HepG2 (cell line): ENCODE data around the gene PURB. TPM values are rescaled to one million over a fixed set of nuclear protein-coding genes. Genes with fewer than 3 reads are reported as not detected.
A peak's percentile ranks its signal among the peaks of the same experiment; 100 is the strongest.

ENCODE experiments used
- ARNT2 ChIP-seq: sonication (generic); formaldehyde crosslinking; IDR thresholded peaks from 2 replicates; pipeline ENCODE4 v1.8.0; 2022; ENCODE audit warnings: mild to moderate bottlenecking, low read depth, missing genetic modification reagents, moderate library complexity
- HNRNPL ChIP-seq: fragments of 200-400 bp; formaldehyde crosslinking; IDR thresholded peaks from 2 replicates; pipeline ENCODE4 v1.6.1; 2017; ENCODE audit warnings: mild to moderate bottlenecking, low read depth, low read length
- JUNB ChIP-seq: sonication (generic); formaldehyde crosslinking; IDR thresholded peaks from 2 replicates; pipeline ENCODE4 v1.8.0; 2022; ENCODE audit warnings: missing genetic modification reagents, mild to moderate bottlenecking, borderline replicate concordance
- KLF9 ChIP-seq: IDR thresholded peaks from 2 replicates; pipeline ENCODE4 v1.6.1; 2016; ENCODE audit warnings: low read depth
- MBD4 ChIP-seq: IDR thresholded peaks from 2 replicates; pipeline ENCODE4 v1.6.1; 2012; ENCODE audit warnings: low read length, inconsistent platforms, borderline replicate concordance
- MIXL1 ChIP-seq: IDR thresholded peaks from 2 replicates; pipeline ENCODE4 v1.6.1; 2016
- MXD4 ChIP-seq: IDR thresholded peaks from 2 replicates; pipeline ENCODE4 v1.6.1; 2016; ENCODE audit warnings: mild to moderate bottlenecking, missing biosample characterization, missing genetic modification reagents
- NR1H2 ChIP-seq: sonication (generic); formaldehyde crosslinking; IDR thresholded peaks from 2 replicates; pipeline ENCODE4 v1.8.1; 2022; ENCODE audit warnings: low read depth, missing genetic modification reagents, borderline replicate concordance
- REL ChIP-seq: sonication (generic); formaldehyde crosslinking; conservative IDR thresholded peaks from 2 replicates; pipeline ENCODE4 v1.8.0; 2022; ENCODE audit warnings: mild to moderate bottlenecking, missing genetic modification reagents, moderate library complexity
- RFXAP ChIP-seq: sonication (generic); formaldehyde crosslinking; IDR thresholded peaks from 2 replicates; pipeline ENCODE4 v1.4.0; 2020; ENCODE audit warnings: missing genetic modification reagents, borderline replicate concordance
- RORA ChIP-seq: sonication (generic); formaldehyde crosslinking; IDR thresholded peaks from 2 replicates; pipeline ENCODE4 v1.5.0; 2020; ENCODE audit warnings: mild to moderate bottlenecking, missing genetic modification reagents, moderate library complexity
- RXRB ChIP-seq: IDR thresholded peaks from 2 replicates; pipeline ENCODE4 v1.6.1; 2016; ENCODE audit warnings: borderline replicate concordance, missing genetic modification reagents, missing compliant biosample characterization
- SMAD3 ChIP-seq: sonication (generic); formaldehyde crosslinking; IDR thresholded peaks from 2 replicates; pipeline ENCODE4 v1.4.0; 2020; ENCODE audit warnings: missing genetic modification reagents
- TBX3 ChIP-seq: fragments of 450-650 bp; IDR thresholded peaks from 2 replicates; pipeline ENCODE4 v1.6.1; 2017; ENCODE audit warnings: antibody characterized with exemption, mild to moderate bottlenecking, inconsistent platforms, borderline replicate concordance
- TCF12 ChIP-seq, 2 experiments: fragments of 450-650 bp in 1 of 2; sonication (generic) in 1 of 2; formaldehyde crosslinking in 1 of 2; IDR thresholded peaks; 2 replicates each; pipeline versions ENCODE4 v1.6.1 to v1.8.0; 2017 to 2022; ENCODE audit warnings: antibody characterized with exemption in 1 of 2, mild to moderate bottlenecking in 1 of 2, missing genetic modification reagents in 1 of 2, moderate library complexity in 1 of 2
- TEF ChIP-seq: sonication (generic); formaldehyde crosslinking; IDR thresholded peaks from 2 replicates; pipeline ENCODE4 v1.5.0; 2020; ENCODE audit warnings: missing genetic modification reagents
- TIGD3 ChIP-seq: sonication (generic); formaldehyde crosslinking; IDR thresholded peaks from 2 replicates; pipeline ENCODE4 v1.5.1; 2020; ENCODE audit warnings: mild to moderate bottlenecking, missing genetic modification reagents, borderline replicate concordance
- U2AF1 ChIP-seq: fragments of 200-400 bp; formaldehyde crosslinking; optimal IDR thresholded peaks from 2 replicates; pipeline ENCODE3; 2017; ENCODE audit warnings: mild to moderate bottlenecking, low read depth, low read length
- ZNF350 ChIP-seq: sonication (generic); formaldehyde crosslinking; IDR thresholded peaks from 2 replicates; pipeline ENCODE4 v1.4.0; 2020; ENCODE audit warnings: mild to moderate bottlenecking, low read depth, missing genetic modification reagents, borderline replicate concordance
- ZNF468 ChIP-seq: sonication (generic); formaldehyde crosslinking; IDR thresholded peaks from 2 replicates; pipeline ENCODE4 v1.8.0; 2022; ENCODE audit warnings: mild to moderate bottlenecking, moderate library complexity, missing genetic modification reagents
- ZNF513 ChIP-seq: sonication (generic); formaldehyde crosslinking; conservative IDR thresholded peaks from 2 replicates; pipeline ENCODE4 v1.5.0; 2020; ENCODE audit warnings: missing genetic modification reagents
- ZNF562 ChIP-seq: sonication (generic); formaldehyde crosslinking; IDR thresholded peaks from 2 replicates; pipeline ENCODE4 v1.8.0; 2022; ENCODE audit warnings: missing genetic modification reagents, borderline replicate concordance
- ZNF713 ChIP-seq: sonication (generic); formaldehyde crosslinking; IDR thresholded peaks from 2 replicates; pipeline ENCODE4 v1.4.0; 2020; ENCODE audit warnings: mild to moderate bottlenecking, missing genetic modification reagents
- ZNF773 ChIP-seq: sonication (generic); formaldehyde crosslinking; IDR thresholded peaks from 2 replicates; pipeline ENCODE4 v1.4.0; 2020; ENCODE audit warnings: missing genetic modification reagents, borderline replicate concordance
- ZNF782 ChIP-seq: sonication (generic); formaldehyde crosslinking; IDR thresholded peaks from 2 replicates; pipeline ENCODE4 v1.4.0; 2020; ENCODE audit warnings: missing genetic modification reagents, mild to moderate bottlenecking, borderline replicate concordance
- polyA plus RNA-seq, 8 experiments: library from polyadenylated mRNA; depleted of rRNA in 3 of 8; stranded (reverse) in 7 of 8; unstranded in 1 of 8; fragments of >200 nt; fragmentation: Illumina TruSeq in 4 of 8; extraction: Trizol in 4 of 8; gene quantifications; 2 replicates each; pipeline versions ENCODE4 v1.2.1 to v1.2.3, GENCODE V29; 2011 to 2016; ENCODE audit warnings: low read depth in 4 of 8, missing spikeins in 1 of 8, mixed read lengths in 1 of 8; ENCODE audit not compliant: insufficient read depth in 1 of 8
- total RNA-seq, 5 experiments: library from RNA; depleted of rRNA; stranded (reverse); fragments of >200 nt; fragmentation: Illumina TruSeq; extraction: Trizol; gene quantifications; 2 replicates each; pipeline ENCODE4 v1.2.3, GENCODE V29; 2016; ENCODE audit warnings: low read depth in 1 of 5
- TF ChIP-seq, protein P1 (sequence below): sonication (generic); formaldehyde crosslinking; IDR thresholded peaks from 2 replicates; pipeline ENCODE4 v1.4.0; 2020; ENCODE audit warnings: mild to moderate bottlenecking, missing genetic modification reagents

The PURB gene
- total and polyA plus RNA-seq, 2 of the 13 experiments (the other 11 are each of a cell fraction or from before 2014, with no cell fraction given) = 2.3 to 4.3 TPM

DNA sequence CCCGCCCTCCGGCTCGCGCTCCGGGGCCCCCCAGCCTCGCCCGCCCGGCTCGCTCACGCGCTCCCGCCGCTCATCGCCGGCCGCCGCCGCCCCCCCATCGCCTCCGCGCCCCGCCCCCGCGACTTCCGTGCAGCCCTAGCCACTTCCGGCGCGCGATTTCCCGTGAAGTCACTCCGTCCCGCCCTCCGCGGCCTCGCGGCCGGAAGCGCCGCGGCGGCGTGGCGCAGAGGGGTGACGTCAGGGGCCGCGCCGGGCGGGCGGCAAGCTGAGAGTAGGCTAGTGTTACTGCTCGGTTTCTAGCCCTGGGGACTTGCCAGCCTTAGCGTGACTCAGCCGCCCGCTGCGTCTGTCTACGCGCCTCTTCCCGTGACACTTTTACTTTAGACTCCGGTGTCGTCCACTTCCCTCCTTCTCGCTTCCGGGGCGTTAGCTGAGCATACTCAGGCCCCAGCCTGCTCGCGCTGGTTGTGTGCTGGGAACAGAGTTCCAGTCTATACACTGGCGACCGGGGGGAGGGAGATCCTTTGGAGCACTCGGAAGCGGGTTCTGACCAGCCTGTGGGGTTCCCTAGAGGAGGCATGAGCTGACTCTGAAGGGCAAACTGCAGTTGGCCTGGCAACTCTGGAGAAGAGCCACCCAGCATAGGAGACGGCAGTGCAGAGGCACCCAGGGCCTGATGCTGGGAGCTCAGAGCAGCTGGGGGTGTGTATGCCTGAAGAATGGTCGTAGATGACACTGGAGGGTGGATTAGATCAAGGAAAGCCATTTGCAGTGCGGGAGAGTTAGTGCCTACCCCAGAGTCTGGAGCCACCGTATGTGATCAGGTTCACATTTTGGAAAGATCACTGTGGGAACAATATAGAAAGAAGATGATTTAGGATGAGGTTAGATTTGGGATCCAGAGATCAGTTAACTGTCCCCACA is at the start of gene PURB (continued):
- 0 out of 2 replicates have a peak, but pooled peaks have one; percentile 10 for TF ChIP-seq TBX3
- TF ChIP-seq HNRNPL = 0 out of 2 replicates have a peak, but pooled peaks have one; percentile 48
- TF ChIP-seq ZNF782 (CRISPR knock-in tag) = no peak
- no peak for TF ChIP-seq JUNB (CRISPR knock-in tag)
- TF ChIP-seq MBD4 = no peak
- no peak for TF ChIP-seq ZNF713 (CRISPR knock-in tag)
- no peak for TF ChIP-seq TIGD3 (CRISPR knock-in tag)
- TF ChIP-seq RORA (CRISPR knock-in tag) = no peak
- TF ChIP-seq SMAD3 (CRISPR knock-in tag) = peak; percentile 19; the same call in 1 of the 2 replicates
- no peak; the same call in 1 of the 2 replicates for TF ChIP-seq MXD4 (CRISPR knock-in tag)
- no peak for TF ChIP-seq TEF
- TF ChIP-seq MIXL1 (CRISPR knock-in tag) = no peak
- no peak for TF ChIP-seq TCF12 (IDR thresholded peaks at IDR 0.05)
- no peak for TF ChIP-seq TCF12 (CRISPR knock-in tag; IDR thresholded peaks at IDR 0.05)
- TF ChIP-seq REL (CRISPR knock-in tag) = 0 out of 2 replicates have a peak, but pooled peaks have one; percentile 35
- TF ChIP-seq ZNF468 (CRISPR knock-in tag) = 0 out of 2 replicates have a peak, but pooled peaks have one; percentile 55
- 0 out of 2 replicates have a peak, but pooled peaks have one; percentile 66 for TF ChIP-seq RFXAP (CRISPR knock-in tag)
- TF ChIP-seq KLF9 = no peak
- 0 out of 2 replicates have a peak, but pooled peaks have one; percentile 41 for TF ChIP-seq ZNF350 (CRISPR knock-in tag)
- TF ChIP-seq ZNF773 = no peak
- TF ChIP-seq ARNT2 (CRISPR knock-in tag) = no peak; the same call in 1 of the 2 replicates
- TF ChIP-seq, protein P1, sequence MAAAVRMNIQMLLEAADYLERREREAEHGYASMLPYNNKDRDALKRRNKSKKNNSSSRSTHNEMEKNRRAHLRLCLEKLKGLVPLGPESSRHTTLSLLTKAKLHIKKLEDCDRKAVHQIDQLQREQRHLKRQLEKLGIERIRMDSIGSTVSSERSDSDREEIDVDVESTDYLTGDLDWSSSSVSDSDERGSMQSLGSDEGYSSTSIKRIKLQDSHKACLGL = no peak
- TF ChIP-seq ZNF562 = no peak
- no peak for TF ChIP-seq ZNF513 (CRISPR knock-in tag)
- TF ChIP-seq RXRB = peak; percentile 37; the same call in 1 of the 2 replicates
- TF ChIP-seq U2AF1 = peak; percentile 91
- no peak for TF ChIP-seq NR1H2
